HEK293 (cell line): Measurements from ENCODE around the gene FOXP4.

Source experiments
- CTCF ChIA-PET: fragments of 350-600 bp; formaldehyde crosslinking; extraction: SDS; loops from one replicate; lab custom pipeline; 2021; ENCODE audit warnings: antibody characterized with exemption; lab: Yijun Ruan, JAX
- POLR2A ChIA-PET: fragments of 300-600 bp; formaldehyde crosslinking; extraction: SDS; loops from one replicate; lab custom pipeline; 2020; ENCODE audit warnings: antibody characterized with exemption, inconsistent platforms; lab: Yijun Ruan, JAX
- H3K27ac ChIP-seq: fragments of 200-500 bp; sonication (Bioruptor generic); 2 replicates; pipeline ENCODE4 v1.5.1; 2014; ENCODE audit warnings: low read depth, low read length, control low read depth, inconsistent platforms; ENCODE audit errors: extremely low read depth
- H3K36me3 ChIP-seq, 2 experiments: fragments of 200-500 bp in 1 of 2; sonication (Bioruptor generic) in 1 of 2; 1 replicate in 1 of 2; 2 replicates in 1 of 2; pipeline ENCODE4 v1.5.1; 2014 to 2017; ENCODE audit warnings: inconsistent platforms in 2 of 2, low read length in 2 of 2; ENCODE audit not compliant: control insufficient read depth in 2 of 2, insufficient read depth in 1 of 2
- H3K4me1 ChIP-seq: fragments of 200-500 bp; sonication (Bioruptor generic); 2 replicates; pipeline ENCODE4 v1.5.1; 2014; ENCODE audit warnings: mild to moderate bottlenecking, low read length, inconsistent platforms; ENCODE audit not compliant: control insufficient read depth, insufficient read depth
- H3K4me3 ChIP-seq: 2 replicates; pipeline ENCODE4 v1.5.1; 2011; ENCODE audit warnings: low read depth, mild to moderate bottlenecking, control low read depth, low read length, moderate library complexity
- H3K9me3 ChIP-seq: fragments of 200-500 bp; sonication (Bioruptor generic); 2 replicates; pipeline ENCODE4 v1.5.1; 2014; ENCODE audit warnings: low read depth, low read length, inconsistent platforms; ENCODE audit not compliant: control insufficient read depth, insufficient read depth
- GLI2 ChIP-seq: fragments of 450-650 bp; formaldehyde crosslinking; IDR thresholded peaks from 2 replicates; pipeline ENCODE4; 2017; ENCODE audit warnings: missing biosample characterization, missing genetic modification characterization, low read depth, borderline replicate concordance
- KLF10 ChIP-seq: fragments of 450-650 bp; IDR thresholded peaks from 2 replicates; pipeline ENCODE4 v1.5.1; 2018; ENCODE audit warnings: missing biosample characterization, mild to moderate bottlenecking, missing genetic modification characterization
- SETDB1 ChIP-seq: IDR thresholded peaks from one replicate; pipeline ENCODE4 v1.6.1; 2017; ENCODE audit warnings: mild to moderate bottlenecking, low read length, moderate library complexity, mixed read lengths; ENCODE audit not compliant: insufficient read length
- TCF7L2 ChIP-seq: IDR thresholded peaks from 2 replicates; pipeline ENCODE4 v1.6.1; 2011; ENCODE audit warnings: low read depth, mild to moderate bottlenecking, inconsistent platforms, low read length, moderate library complexity, borderline replicate concordance
- TRIM28 ChIP-seq: IDR thresholded peaks from 2 replicates; pipeline ENCODE4 v1.6.1; 2011; ENCODE audit warnings: low read length, control low read depth, borderline replicate concordance
- ZFHX2 ChIP-seq: fragments of 450-650 bp; formaldehyde crosslinking; conservative IDR thresholded peaks from 2 replicates; pipeline ENCODE4 v1.5.1; 2016; ENCODE audit warnings: missing biosample characterization, missing genetic modification characterization
- ZNF2 ChIP-seq: fragments of 450-650 bp; formaldehyde crosslinking; IDR thresholded peaks from 2 replicates; pipeline ENCODE4 v1.5.1; 2016; ENCODE audit warnings: missing biosample characterization, missing genetic modification characterization
- ZNF223 ChIP-seq: fragments of 450-650 bp; formaldehyde crosslinking; IDR thresholded peaks from 2 replicates; pipeline ENCODE4 v1.5.1; 2016; ENCODE audit warnings: missing biosample characterization, missing genetic modification characterization
- ZNF423 ChIP-seq: fragments of 450-650 bp; formaldehyde crosslinking; IDR thresholded peaks from 2 replicates; pipeline ENCODE4 v1.5.1; 2016; ENCODE audit warnings: missing biosample characterization, missing genetic modification characterization
- ZNF514 ChIP-seq: fragments of 450-650 bp; formaldehyde crosslinking; IDR thresholded peaks from 2 replicates; pipeline ENCODE4 v1.5.1; 2016; ENCODE audit warnings: missing biosample characterization, missing genetic modification characterization
- ZNF548 ChIP-seq: fragments of 450-650 bp; formaldehyde crosslinking; IDR thresholded peaks from 2 replicates; pipeline ENCODE4 v1.5.1; 2016; ENCODE audit warnings: missing biosample characterization, missing genetic modification characterization
- ZNF629 ChIP-seq: fragments of 450-650 bp; formaldehyde crosslinking; IDR thresholded peaks from 2 replicates; pipeline ENCODE4 v1.5.1; 2017; ENCODE audit warnings: missing biosample characterization, missing genetic modification characterization
- ZNF747 ChIP-seq: fragments of 450-650 bp; formaldehyde crosslinking; IDR thresholded peaks from 2 replicates; pipeline ENCODE4 v1.5.1; 2016; ENCODE audit warnings: missing biosample characterization, missing genetic modification characterization
- ZNF791 ChIP-seq: fragments of 450-650 bp; formaldehyde crosslinking; IDR thresholded peaks from 2 replicates; pipeline ENCODE4 v1.5.1; 2016; ENCODE audit warnings: missing biosample characterization, missing genetic modification characterization
- TF ChIP-seq, protein P1 (sequence below): fragments of 450-650 bp; formaldehyde crosslinking; IDR thresholded peaks from 2 replicates; pipeline ENCODE4 v1.5.1; 2017; ENCODE audit warnings: missing biosample characterization, missing genetic modification characterization
- TF ChIP-seq, protein P2 (sequence below): fragments of 450-650 bp; formaldehyde crosslinking; IDR thresholded peaks from 2 replicates; pipeline ENCODE4 v1.5.1; 2016; ENCODE audit warnings: missing biosample characterization, missing genetic modification characterization, borderline replicate concordance
- TF ChIP-seq, protein P3 (sequence below): fragments of 450-650 bp; formaldehyde crosslinking; IDR thresholded peaks from 2 replicates; pipeline ENCODE4 v1.5.1; 2016; ENCODE audit warnings: missing biosample characterization, missing genetic modification characterization

FOXP4 gene

DNA sequence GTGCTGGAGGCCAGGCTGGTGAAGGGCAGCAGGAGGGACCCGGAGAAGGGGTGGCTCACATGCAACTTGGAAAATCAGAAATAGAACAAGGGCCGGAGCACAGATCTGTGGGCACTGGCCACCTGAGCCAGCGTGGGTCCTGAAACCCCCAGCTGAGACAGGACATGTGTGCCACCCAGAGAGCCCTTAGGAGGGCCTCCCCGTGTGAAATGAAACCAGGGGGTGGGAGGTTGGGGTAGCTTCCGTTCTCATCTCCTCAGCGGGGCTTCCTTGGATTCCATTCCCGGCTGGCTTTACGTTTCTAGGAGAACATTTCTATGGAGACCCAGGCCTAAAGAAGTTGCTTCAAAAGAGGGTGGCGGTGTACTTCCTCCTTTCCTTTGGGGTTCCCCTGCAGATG is 5.7 kb downstream of the FOXP4 start (continued):
- TF ChIP-seq, protein P1, sequence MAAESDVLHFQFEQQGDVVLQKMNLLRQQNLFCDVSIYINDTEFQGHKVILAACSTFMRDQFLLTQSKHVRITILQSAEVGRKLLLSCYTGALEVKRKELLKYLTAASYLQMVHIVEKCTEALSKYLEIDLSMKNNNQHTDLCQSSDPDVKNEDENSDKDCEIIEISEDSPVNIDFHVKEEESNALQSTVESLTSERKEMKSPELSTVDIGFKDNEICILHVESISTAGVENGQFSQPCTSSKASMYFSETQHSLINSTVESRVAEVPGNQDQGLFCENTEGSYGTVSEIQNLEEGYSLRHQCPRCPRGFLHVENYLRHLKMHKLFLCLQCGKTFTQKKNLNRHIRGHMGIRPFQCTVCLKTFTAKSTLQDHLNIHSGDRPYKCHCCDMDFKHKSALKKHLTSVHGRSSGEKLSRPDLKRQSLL = no peak
- TF ChIP-seq ZNF747 (tag by site-specific recombination) = no peak

DNA sequence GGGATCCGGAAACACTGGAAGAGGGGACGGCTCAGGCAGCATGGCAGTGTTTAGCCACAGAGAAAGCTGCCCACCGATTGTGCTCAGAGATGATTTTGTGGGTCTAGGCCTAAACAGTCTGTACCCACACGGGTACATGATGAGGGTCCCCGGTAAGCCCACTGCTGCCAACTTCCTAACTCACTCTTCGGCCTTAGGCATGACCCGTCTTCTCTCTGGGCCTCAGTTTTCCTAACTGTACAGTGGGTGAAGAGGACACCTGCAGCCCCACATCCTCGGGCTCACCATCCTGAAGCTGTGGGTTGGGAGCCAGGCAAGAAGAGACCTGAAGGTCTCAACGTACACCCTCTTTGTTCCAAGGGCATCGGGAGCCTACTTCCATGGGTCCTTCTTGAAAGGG is 6.5 kb downstream of the FOXP4 start:
- ChIA-PET POLR2A (interaction anchor here (1.0 kb wide), 1 partner anchor 128 kb away, joined by 4 read pairs; no protein-coding TSS in a partner anchor), CTCF (interaction anchor here (0.8 to 1.7 kb wide), 5 partner anchors 40 to 184 kb away, joined by 3 to 5 read pairs (median 3); no protein-coding TSS in a partner anchor)
- no peak for TF ChIP-seq TRIM28
- TF ChIP-seq, protein P2, sequence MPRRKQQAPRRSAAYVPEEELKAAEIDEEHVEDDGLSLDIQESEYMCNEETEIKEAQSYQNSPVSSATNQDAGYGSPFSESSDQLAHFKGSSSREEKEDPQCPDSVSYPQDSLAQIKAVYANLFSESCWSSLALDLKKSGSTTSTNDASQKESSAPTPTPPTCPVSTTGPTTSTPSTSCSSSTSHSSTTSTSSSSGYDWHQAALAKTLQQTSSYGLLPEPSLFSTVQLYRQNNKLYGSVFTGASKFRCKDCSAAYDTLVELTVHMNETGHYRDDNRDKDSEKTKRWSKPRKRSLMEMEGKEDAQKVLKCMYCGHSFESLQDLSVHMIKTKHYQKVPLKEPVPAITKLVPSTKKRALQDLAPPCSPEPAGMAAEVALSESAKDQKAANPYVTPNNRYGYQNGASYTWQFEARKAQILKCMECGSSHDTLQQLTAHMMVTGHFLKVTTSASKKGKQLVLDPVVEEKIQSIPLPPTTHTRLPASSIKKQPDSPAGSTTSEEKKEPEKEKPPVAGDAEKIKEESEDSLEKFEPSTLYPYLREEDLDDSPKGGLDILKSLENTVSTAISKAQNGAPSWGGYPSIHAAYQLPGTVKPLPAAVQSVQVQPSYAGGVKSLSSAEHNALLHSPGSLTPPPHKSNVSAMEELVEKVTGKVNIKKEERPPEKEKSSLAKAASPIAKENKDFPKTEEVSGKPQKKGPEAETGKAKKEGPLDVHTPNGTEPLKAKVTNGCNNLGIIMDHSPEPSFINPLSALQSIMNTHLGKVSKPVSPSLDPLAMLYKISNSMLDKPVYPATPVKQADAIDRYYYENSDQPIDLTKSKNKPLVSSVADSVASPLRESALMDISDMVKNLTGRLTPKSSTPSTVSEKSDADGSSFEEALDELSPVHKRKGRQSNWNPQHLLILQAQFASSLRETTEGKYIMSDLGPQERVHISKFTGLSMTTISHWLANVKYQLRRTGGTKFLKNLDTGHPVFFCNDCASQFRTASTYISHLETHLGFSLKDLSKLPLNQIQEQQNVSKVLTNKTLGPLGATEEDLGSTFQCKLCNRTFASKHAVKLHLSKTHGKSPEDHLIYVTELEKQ (tag by site-specific recombination) = no peak
- no peak for TF ChIP-seq ZNF514 (tag by site-specific recombination)
- no peak for TF ChIP-seq ZNF423
- no peak for TF ChIP-seq ZNF548 (tag by site-specific recombination)
- TF ChIP-seq GLI2 (tag by site-specific recombination) = no peak
- no peak for TF ChIP-seq ZNF2
- H3K4me1 ChIP-seq = no peaks in the 10 kb centered on the region; the same call in 1 of the 2 replicates
- H3K9me3 ChIP-seq = no peaks in the 10 kb centered on the region
- H3K4me3 ChIP-seq = no peak overlapping the region
- no peak overlapping the region for H3K27ac ChIP-seq
- peaks cover 0 to 42% of the 10 kb centered on the region in 2 experiments; a peak in 2 of 3 replicates for H3K36me3 ChIP-seq

DNA sequence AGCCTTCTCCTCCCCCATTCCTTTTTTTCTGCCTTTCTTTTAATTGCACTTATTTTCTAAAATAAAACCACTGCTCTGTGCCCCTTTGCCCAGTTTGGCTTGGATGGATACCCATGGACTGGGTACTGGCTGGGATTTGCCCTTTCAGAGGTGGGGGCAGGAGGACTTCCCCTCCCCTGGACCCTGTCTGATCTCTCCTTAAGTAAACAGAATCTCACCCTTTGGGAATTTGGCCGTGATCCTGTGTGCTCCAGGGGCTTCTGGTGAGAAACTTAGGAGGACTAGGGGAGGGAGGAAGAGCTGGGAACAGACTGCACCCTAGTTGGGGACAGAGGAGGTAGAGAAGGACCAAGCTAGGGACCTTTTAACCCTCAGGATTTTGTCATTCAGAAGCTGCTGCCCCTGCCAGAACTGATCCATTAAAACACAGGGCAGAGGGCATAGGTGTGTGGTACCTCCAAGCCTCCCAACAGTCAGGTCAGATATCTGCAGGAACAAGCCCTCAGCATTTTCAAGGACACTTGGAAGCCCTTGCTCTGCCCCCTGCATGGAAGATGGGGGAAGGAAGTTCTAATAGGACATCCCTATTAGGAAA is 7.3 kb downstream of the FOXP4 start:
- Histone ChIP-seq H3K4me1 (no peaks in the 10 kb centered on the region), H3K36me3 (peaks cover 0 to 42% of the 10 kb centered on the region in 2 experiments; a peak in 2 of 3 replicates), H3K27ac (no peak overlapping the region), H3K4me3 (no peak overlapping the region), H3K9me3 (no peaks in the 10 kb centered on the region)
- TF ChIP-seq KLF10 (tag by site-specific recombination) = no peak
- TF ChIP-seq ZNF548 (tag by site-specific recombination) = no peak
- TF ChIP-seq SETDB1 = no peak
- TF ChIP-seq ZNF791 (tag by site-specific recombination) = no peak
- TF ChIP-seq, protein P3, sequence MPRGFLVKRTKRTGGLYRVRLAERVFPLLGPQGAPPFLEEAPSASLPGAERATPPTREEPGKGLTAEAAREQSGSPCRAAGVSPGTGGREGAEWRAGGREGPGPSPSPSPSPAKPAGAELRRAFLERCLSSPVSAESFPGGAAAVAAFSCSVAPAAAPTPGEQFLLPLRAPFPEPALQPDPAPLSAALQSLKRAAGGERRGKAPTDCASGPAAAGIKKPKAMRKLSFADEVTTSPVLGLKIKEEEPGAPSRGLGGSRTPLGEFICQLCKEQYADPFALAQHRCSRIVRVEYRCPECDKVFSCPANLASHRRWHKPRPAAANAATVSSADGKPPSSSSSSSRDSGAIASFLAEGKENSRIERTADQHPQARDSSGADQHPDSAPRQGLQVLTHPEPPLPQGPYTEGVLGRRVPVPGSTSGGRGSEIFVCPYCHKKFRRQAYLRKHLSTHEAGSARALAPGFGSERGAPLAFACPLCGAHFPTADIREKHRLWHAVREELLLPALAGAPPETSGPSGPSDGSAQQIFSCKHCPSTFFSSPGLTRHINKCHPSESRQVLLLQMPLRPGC (tag by site-specific recombination) = no peak
- no peak for TF ChIP-seq ZFHX2
- no peak for TF ChIP-seq ZNF223 (tag by site-specific recombination)
- no peak for TF ChIP-seq TCF7L2
- TF ChIP-seq ZNF629 (tag by site-specific recombination) = no peak
- CTCF ChIA-PET = interaction anchor here (0.7 to 1.7 kb wide), 3 partner anchors 39 to 185 kb away, joined by 3 to 5 read pairs (median 3); no protein-coding TSS in a partner anchor
- POLR2A ChIA-PET = no interaction called here
